Mammary epithelial cell (primary cell): ENCODE measurements around the gene TTC7B.

Experiments used
- EZH2 ChIP-seq: IDR thresholded peaks from 2 replicates; pipeline ENCODE4 v1.6.1; 2012; ENCODE audit warnings: low read length, inconsistent platforms, borderline replicate concordance
- TF ChIP-seq, protein P1 (sequence below), 2 donors: IDR thresholded peaks in 1 of 2; conservative IDR thresholded peaks in 1 of 2; 2 replicates each; pipeline ENCODE4 v1.5.1; 2011 to 2012; ENCODE audit warnings: inconsistent platforms in 2 of 2, low read length in 2 of 2, mild to moderate bottlenecking in 2 of 2, control low read depth in 1 of 2, low read depth in 1 of 2; ENCODE audit not compliant: insufficient read depth in 1 of 2; ENCODE audit errors: extremely low read depth in 1 of 2

- TF ChIP-seq, protein P1, sequence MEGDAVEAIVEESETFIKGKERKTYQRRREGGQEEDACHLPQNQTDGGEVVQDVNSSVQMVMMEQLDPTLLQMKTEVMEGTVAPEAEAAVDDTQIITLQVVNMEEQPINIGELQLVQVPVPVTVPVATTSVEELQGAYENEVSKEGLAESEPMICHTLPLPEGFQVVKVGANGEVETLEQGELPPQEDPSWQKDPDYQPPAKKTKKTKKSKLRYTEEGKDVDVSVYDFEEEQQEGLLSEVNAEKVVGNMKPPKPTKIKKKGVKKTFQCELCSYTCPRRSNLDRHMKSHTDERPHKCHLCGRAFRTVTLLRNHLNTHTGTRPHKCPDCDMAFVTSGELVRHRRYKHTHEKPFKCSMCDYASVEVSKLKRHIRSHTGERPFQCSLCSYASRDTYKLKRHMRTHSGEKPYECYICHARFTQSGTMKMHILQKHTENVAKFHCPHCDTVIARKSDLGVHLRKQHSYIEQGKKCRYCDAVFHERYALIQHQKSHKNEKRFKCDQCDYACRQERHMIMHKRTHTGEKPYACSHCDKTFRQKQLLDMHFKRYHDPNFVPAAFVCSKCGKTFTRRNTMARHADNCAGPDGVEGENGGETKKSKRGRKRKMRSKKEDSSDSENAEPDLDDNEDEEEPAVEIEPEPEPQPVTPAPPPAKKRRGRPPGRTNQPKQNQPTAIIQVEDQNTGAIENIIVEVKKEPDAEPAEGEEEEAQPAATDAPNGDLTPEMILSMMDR (conservative IDR thresholded peaks at IDR 0.05 in 1 of 2, IDR thresholded peaks at IDR 0.05 in 1 of 2; ENCODE audit: extremely low read depth in 1 of 2, insufficient read depth in 1 of 2, low read depth in 1 of 2, low read length in 2 of 2) = no peak
- TF ChIP-seq EZH2 = no peak
Measured at GRCh38 chr14:90715993-90716392, 100.2 kb downstream of the TTC7B start.
